Measurements from ENCODE around the gene ATRX. TPM values are rescaled to one million over a fixed set of nuclear protein-coding genes. Genes with fewer than 3 reads are reported as not detected.

Gene ATRX
- total and polyA plus RNA-seq, 2 of the 8 experiments (the other 6 are each of a cell fraction or from before 2014, with no cell fraction given): 28.4 to 97.8 TPM

GRCh38 chrX:77514177-77514576 lies 271.8 kb downstream of the ATRX start:
- H3K27me3 ChIP-seq (replicated peaks in 1 of 4; ENCODE audit: control insufficient read depth in 3 of 4, extremely low read depth in 1 of 4, insufficient read depth in 3 of 4, low read length in 3 of 4): no peaks in the 10 kb centered on the region
- no peaks in the 10 kb centered on the region for H4K20me1 ChIP-seq (replicated peaks in 1 of 2; ENCODE audit: control insufficient read depth in 1 of 2, insufficient read depth in 2 of 2, low read length in 2 of 2)
- no peak overlapping the region for H2AFZ ChIP-seq (ENCODE audit: low read length)
- ChIA-PET POLR2A (ENCODE audit: partially characterized antibody) (no interaction called here), CTCF (ENCODE audit: partially characterized antibody) (interaction anchor here (1.1 kb wide), 1 partner anchor 50 kb away, joined by 3 read pairs; no protein-coding TSS in a partner anchor)
- H3K4me1 ChIP-seq (replicated peaks in 1 of 4; ENCODE audit: control insufficient read depth in 3 of 4, insufficient read depth in 4 of 4, low read length in 3 of 4): no peaks in the 10 kb centered on the region
- H3K36me3 ChIP-seq (ENCODE audit: control insufficient read depth in 2 of 4, insufficient read depth in 4 of 4, low read length in 3 of 4): no peaks in the 10 kb centered on the region; a peak in 1 of 8 replicates
- no peaks in the 10 kb centered on the region for H3K9me3 ChIP-seq (ENCODE audit: insufficient read depth in 2 of 2, low read depth in 1 of 2, low read length in 1 of 2)
- no peak overlapping the region for H3K14ac ChIP-seq (ENCODE audit: insufficient read length)
- H2BK15ac ChIP-seq (ENCODE audit: low read length): no peak overlapping the region
- H2BK20ac ChIP-seq (ENCODE audit: low read length): no peak overlapping the region
- no peaks in the 10 kb centered on the region for H3K79me2 ChIP-seq (ENCODE audit: control insufficient read depth in 1 of 2, insufficient read depth in 2 of 2, low read length in 2 of 2)
- no peak overlapping the region for H3K18ac ChIP-seq (ENCODE audit: extremely low read depth, low read length)
- no peak overlapping the region for H4K8ac ChIP-seq (ENCODE audit: extremely low read depth, insufficient read depth, low read length)
- H2BK12ac ChIP-seq (ENCODE audit: low read depth, low read length): no peak overlapping the region
- WGBS, 2 experiments (ENCODE audit: extremely low coverage in 1 of 2, insufficient coverage in 1 of 2, insufficient read length in 1 of 2, insufficient replicate concordance in 2 of 2, low coverage in 1 of 2, low lambda C conversion rate in 2 of 2, missing lambda C conversion rate in 1 of 2): 89% methylated on average over 1 of the region's 1 CpG; no CpG with 5 or more reads in 1 of the 2 experiments
- no peak overlapping the region for H2BK120ac ChIP-seq (replicated peaks; ENCODE audit: low read depth, low read length)
- no peak overlapping the region for H4K91ac ChIP-seq (replicated peaks; ENCODE audit: insufficient read length, low read length)
- H3K56ac ChIP-seq (replicated peaks; ENCODE audit: insufficient read length, low read depth, low read length): no peak overlapping the region
- H2AK5ac ChIP-seq (ENCODE audit: low read depth, low read length): no peak overlapping the region
- H2BK5ac ChIP-seq (ENCODE audit: low read depth, low read length): no peak overlapping the region
- no peak overlapping the region for H3K4me3 ChIP-seq (ENCODE audit: extremely low read depth in 1 of 4, insufficient read depth in 2 of 4, low read depth in 3 of 4, low read length in 4 of 4)
- H3K27ac ChIP-seq (ENCODE audit: low read depth, low read length): no peak overlapping the region
- no peak overlapping the region for H3K4me2 ChIP-seq (ENCODE audit: insufficient read depth in 1 of 2, low read depth in 2 of 2, low read length in 2 of 2)
- H3K9ac ChIP-seq (replicated peaks in 1 of 4; ENCODE audit: extremely low read depth in 1 of 4, low read depth in 3 of 4, low read length in 3 of 4): no peak overlapping the region
- no peak overlapping the region for H3K23ac ChIP-seq (ENCODE audit: insufficient read length)
- TF ChIP-seq GABPA (IDR thresholded peaks at IDR 0.05; ENCODE audit: borderline replicate concordance, insufficient read depth, low read length): no peak
- TF ChIP-seq CEBPB (IDR thresholded peaks at IDR 0.05; ENCODE audit: low read depth, low read length): no peak
- no peak for TF ChIP-seq BCL11A (IDR thresholded peaks at IDR 0.05; ENCODE audit: low read depth in 2 of 2, low read length in 2 of 2)
- TF ChIP-seq EP300 (IDR thresholded peaks at IDR 0.05; ENCODE audit: borderline replicate concordance in 1 of 2, low read depth in 2 of 2, low read length in 2 of 2): no peak
- no peak for TF ChIP-seq MAFK (IDR thresholded peaks at IDR 0.05; ENCODE audit: low read depth, low read length)
- TF ChIP-seq RFX5 (IDR thresholded peaks at IDR 0.05; ENCODE audit: borderline replicate concordance, low read depth, low read length): no peak
- TF ChIP-seq BACH1 (IDR thresholded peaks at IDR 0.05; ENCODE audit: low read length): no peak
- TF ChIP-seq CHD2 (IDR thresholded peaks at IDR 0.05; ENCODE audit: low read length): no peak
- no peak for TF ChIP-seq NRF1 (IDR thresholded peaks at IDR 0.05; ENCODE audit: low read depth, low read length)
- no peak for DNase-seq (ENCODE audit: low read depth in 1 of 2, low spot score in 2 of 2)
- no peaks in the 10 kb centered on the region for H3K23me2 ChIP-seq (ENCODE audit: low read depth, low read length)
- no peak overlapping the region for H3K4ac ChIP-seq (replicated peaks; ENCODE audit: insufficient read length, low read depth, low read length)
- H4K5ac ChIP-seq (ENCODE audit: insufficient read length, low read depth, low read length): no peak overlapping the region
- no peak for FAIRE-seq
- H3K79me1 ChIP-seq (ENCODE audit: low read depth, low read length): no peaks in the 10 kb centered on the region

Data from H1 (cell line).